Astrocyte of the spinal cord (primary cell): ENCODE data around the gene TBC1D10A.

Experiments
- DNase-seq: peaks from one replicate; pipeline ENCODE4 v3.0.0; 2011; ENCODE audit warnings: low read depth, low spot score
- H3K4me3 ChIP-seq: 2 replicates; pipeline ENCODE4 v1.5.1; 2011; ENCODE audit warnings: low read depth, mild to moderate bottlenecking, low read length, moderate library complexity
- CTCF ChIP-seq: IDR thresholded peaks from 2 replicates; pipeline ENCODE4 v1.5.1; 2012; ENCODE audit warnings: low read depth, mild to moderate bottlenecking, low read length, inconsistent platforms
- in situ Hi-C: cut with HindIII; loops from 2 replicates; pipeline ENCODE4 v1.10.0; 2017; ENCODE audit warnings: low sequenced_read_pairs

TBC1D10A gene

GRCh38 chr22:30291058-30291892, 35.5 kb downstream of the TBC1D10A start:
- no peak for TF ChIP-seq CTCF
- H3K4me3 ChIP-seq, result no peak overlapping the region
- DNase-seq, result peak; percentile 70
- in situ Hi-C loops, result no loop called here

GRCh38 chr22:30290342-30291057, 36.2 kb downstream of the TBC1D10A start:
- H3K4me3 ChIP-seq, result no peak overlapping the region
- TF ChIP-seq CTCF, result no peak
- peak; percentile 69 for DNase-seq
- in situ Hi-C loops, result no loop called here

DNA sequence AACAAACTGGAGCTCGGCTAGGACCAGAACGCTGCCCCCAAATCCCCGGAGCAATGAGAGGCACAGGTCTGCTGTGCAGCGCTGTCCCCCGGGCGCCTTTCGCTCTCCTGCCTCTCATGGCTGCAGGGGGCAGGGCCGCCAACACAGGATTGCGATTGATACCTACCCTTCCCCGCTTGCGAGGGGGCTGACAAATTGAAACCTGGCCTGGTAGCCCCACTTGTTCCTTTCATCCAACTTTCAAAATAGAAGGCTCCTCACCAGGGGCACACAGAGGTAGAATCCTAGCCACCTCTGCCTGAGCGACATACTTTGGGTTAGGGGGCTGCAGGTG, 36.8 kb downstream of the TBC1D10A start:
- no peak for DNase-seq
- H3K4me3 ChIP-seq, result peak overlapping the region; percentile 24
- in situ Hi-C loops, result no loop called here
- TF ChIP-seq CTCF, result no peak

DNA sequence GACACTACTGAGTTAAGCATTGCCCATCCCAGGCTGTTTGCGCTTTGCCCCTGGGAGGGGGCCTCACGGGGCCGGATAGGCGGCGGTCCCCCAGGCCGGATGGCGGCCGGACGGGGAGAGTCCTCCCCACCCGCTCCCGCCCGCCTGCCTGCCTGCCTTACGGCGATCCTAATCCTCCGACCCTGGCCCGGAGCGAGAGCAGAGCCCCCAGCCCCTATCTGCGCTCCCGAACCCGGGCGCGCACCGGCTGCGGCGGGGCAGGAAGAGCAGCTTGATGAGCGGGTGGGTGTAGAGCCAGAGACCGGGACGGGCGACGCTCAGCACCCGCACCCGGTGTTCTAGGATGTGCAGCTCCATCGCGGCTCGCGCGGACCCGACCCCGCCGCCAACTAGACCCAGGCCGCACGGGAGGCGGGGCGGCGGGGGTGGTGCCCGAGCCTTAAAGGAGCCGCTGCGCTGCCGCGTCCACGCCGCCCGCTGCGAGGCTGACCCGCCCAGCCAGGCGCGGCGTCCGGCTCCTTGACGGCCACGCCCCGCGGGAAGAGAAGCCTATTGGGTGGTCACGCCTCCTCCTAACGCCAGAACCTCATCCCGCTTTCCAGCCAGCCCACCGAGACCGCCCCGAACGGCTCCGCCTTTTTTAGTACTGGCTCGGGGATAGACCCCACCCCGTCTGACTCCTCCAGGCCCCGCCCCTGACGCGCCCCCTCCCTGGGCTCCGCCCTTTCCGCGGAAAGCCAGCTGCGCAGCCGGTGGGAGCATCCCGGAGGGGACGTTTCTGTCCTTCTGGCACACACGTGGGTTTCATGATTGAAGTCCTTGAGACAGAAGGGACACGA, 37.4 kb downstream of the TBC1D10A start, which contains the start of gene CASTOR1:
Gene CASTOR1 (minus strand): TSS at position 365 of the 839 bp plus-strand sequence. CDS start 8 bp downstream, at position 357.
- in situ Hi-C loops, result no loop called here
- TF ChIP-seq CTCF, result no peak
- H3K4me3 ChIP-seq, result peak within 1 kb of the TSS; percentile 74
- DNase-seq, result peak; percentile 99

DNA sequence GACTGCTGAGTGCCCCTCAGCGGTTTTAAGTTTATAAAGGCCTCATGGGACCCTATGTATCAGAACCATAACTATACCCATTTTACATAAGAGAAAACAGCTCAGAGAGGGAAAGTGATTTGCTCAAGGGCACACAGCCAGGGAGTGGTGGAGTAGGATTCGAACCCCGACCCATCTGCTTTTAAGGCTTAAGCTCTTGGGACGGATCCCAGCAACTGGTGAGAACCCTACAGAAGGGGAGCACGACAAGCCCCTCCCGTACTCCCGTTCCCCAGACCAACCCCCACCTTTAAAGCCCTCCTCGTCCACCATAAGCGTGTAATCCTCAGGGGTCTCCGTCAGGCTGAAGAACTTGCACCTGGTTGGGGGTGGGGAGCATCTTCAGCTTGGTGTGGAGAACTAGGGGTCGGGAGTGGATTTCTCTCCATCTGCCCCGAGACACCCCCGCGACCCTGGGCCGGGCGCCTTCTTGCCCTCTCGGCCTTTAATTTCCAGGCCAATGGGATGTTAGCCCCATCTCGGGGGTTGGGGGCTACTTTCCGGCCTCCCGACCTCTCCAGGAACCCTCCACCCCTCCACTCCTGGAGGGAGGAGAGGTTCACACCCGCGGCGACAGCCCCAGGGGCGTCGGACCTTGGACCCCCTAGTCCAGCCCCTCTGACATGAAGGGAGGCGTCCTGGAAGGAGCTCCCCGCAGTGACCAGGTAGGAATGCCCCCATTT, 38.2 kb downstream of the TBC1D10A start:
- DNase-seq, result no peak
- in situ Hi-C loops, result no loop called here
- H3K4me3 ChIP-seq, result peak overlapping the region; percentile 74
- no peak for TF ChIP-seq CTCF
